Stimulated activated naive B cell treated with anti-CD40 and anti-IgM and Interleukin-4, amounts not matched to agents 10 μg/mL and 1 μg/mL and 100 μg/mL, for 72 hours (primary cell): ENCODE results near the gene ANAPC15.

Experiments used
- ATAC-seq, 2 donors: fragments of 150-1000 bp; cut with Tn5 transposase; replicated peaks; 2 replicates each; pipeline ENCODE4 v1.10.0; 2021; ENCODE audit warnings: moderate library complexity in 1 of 2
- DNase-seq: peaks from one replicate; pipeline ENCODE4 v3.0.0; 2021
- H3K27ac Mint-ChIP-seq: one replicate; pipeline ENCODE4 v1.8.0; 2022; ENCODE audit warnings: mild to moderate bottlenecking, mixed read lengths
- H3K27me3 Mint-ChIP-seq, 2 donors: one replicate each; pipeline ENCODE4 v1.8.0; 2022; ENCODE audit warnings: mixed read lengths in 2 of 2
- H3K36me3 Mint-ChIP-seq, 2 donors: one replicate each; pipeline ENCODE4 v1.8.0; 2022; ENCODE audit warnings: mixed read lengths in 2 of 2, mild to moderate bottlenecking in 1 of 2
- H3K4me1 Mint-ChIP-seq, 2 donors: one replicate each; pipeline ENCODE4 v1.8.0; 2022; ENCODE audit warnings: mixed read lengths in 2 of 2, mild to moderate bottlenecking in 1 of 2
- H3K4me3 Mint-ChIP-seq, 2 donors: one replicate each; pipeline ENCODE4 v1.8.0; 2022; ENCODE audit warnings: mild to moderate bottlenecking in 2 of 2, mixed read lengths in 2 of 2, moderate library complexity in 1 of 2
- H3K9me3 Mint-ChIP-seq, 2 donors: one replicate each; pipeline ENCODE4 v1.8.0; 2022; ENCODE audit warnings: mixed read lengths in 2 of 2, mild to moderate bottlenecking in 1 of 2

ANAPC15 gene

DNA sequence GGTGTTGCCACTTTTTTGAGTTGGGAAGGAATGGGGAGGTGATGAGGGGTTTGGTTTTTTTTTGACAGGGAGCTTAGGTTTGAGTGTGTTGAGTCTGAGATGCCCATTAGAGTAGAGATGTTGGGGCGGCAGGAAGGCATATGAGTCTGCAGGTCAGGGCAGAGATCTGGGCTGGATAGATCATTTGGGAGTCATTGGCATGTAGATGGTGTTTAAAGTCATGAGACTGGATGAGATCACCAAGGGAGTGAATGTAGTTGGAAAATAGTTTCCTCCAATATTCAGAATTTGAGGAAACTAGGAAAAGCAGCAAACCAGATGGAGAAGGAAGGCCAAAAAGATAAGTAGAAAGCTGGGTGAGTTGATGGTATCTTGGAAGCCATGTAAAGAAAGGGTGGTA is 2.1 kb upstream of the ANAPC15 start:
- DNase-seq (no peak), ATAC-seq (no peak)
- H3K36me3 Mint-ChIP-seq, result peaks cover 5 to 6% of the 10 kb centered on the region in 2 donors
- no peak overlapping the region for H3K4me3 Mint-ChIP-seq
- H3K4me1 Mint-ChIP-seq, result peaks cover 16 to 17% of the 10 kb centered on the region in 2 donors
- peaks cover 15 to 18% of the 10 kb centered on the region in 2 donors for H3K27me3 Mint-ChIP-seq
- peak overlapping the region; percentile 3 for H3K27ac Mint-ChIP-seq
- H3K9me3 Mint-ChIP-seq, result no peaks in the 10 kb centered on the region

DNA sequence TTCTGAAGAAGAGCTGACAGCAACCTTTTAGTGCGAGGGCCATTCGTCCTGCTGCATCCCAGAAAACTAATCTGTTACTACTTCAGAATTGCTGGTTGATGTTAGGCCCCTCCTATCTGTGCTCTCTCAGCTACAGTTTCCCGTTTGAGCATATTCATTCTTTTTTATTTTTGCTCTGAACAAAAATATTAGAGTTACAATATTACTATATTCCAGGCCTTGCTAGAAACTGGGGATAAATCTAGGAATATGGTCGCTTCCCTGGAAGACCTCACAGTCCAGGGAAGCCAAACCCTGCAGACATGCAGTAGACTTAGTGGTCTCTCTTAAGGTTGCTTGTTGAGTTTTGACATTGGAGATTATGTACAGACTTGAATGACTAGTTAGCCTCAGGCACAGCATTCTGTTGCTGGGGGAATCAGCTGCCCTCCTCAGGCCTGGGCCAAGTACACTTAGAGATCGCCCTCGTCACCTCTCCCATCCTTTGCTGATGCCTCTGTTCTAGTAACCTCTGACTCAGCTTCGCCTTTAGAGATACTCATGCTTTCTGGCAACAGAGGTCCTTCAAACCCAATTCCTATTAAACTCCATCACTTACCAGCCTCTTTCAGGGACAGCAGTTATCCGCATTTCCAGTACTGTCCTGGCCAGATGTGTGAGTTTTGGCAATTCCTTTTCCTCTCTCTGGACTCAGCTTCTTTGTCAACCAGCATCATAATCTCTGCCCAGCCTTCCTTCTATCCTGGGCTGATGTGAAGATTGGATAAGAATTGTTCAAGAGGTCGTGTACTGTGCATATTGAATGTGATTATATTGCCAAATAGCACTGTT is 698 bp upstream of the ANAPC15 start:
- H3K4me3 Mint-ChIP-seq, result peak overlapping the region; percentile 88 to 96
- ATAC-seq (no peak), DNase-seq (no peak)
- H3K4me1 Mint-ChIP-seq, result peaks cover 16 to 17% of the 10 kb centered on the region in 2 donors
- H3K36me3 Mint-ChIP-seq, result peaks cover 10 to 11% of the 10 kb centered on the region in 2 donors
- peaks cover 9 to 15% of the 10 kb centered on the region in 2 donors for H3K27me3 Mint-ChIP-seq
- H3K9me3 Mint-ChIP-seq, result no peaks in the 10 kb centered on the region
- peak overlapping the region; percentile 99 for H3K27ac Mint-ChIP-seq

DNA sequence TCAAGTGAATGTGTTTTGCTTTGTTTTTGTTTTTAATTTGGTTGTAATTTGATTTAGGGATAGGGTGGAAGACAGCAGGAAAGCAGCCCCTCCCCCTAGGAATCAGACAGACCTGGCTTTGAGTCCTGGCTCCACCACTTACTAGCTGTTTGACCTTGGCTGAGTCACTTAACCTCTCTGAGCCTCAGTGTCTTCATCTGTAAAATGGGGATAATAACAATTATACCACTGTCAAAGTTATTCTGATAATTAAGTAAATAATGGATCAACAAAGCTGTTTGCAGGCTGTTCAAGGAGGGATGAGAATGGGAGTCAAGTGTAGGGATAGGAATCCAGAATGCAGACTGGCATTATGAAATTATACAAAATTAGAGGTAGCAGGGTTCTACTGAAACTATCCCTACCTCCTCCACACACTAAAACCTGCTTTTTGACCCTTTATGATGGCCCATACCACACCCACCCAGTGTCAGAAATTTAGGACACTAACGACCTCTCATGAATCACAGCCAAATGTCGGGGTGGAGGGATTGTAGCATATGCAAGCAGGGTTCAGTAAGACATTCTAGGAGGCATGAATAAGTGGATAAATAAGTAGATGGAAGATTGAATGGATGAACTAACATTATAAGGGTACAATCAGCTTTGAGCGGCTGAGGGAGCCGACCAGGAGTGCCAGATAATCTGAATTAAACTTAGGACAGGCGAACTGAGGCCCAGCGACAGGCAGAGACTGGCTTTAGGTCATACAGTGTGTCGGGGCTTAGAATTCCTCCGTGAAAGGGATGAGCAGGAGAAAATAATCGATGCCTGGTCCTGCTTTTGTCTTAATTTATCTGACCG is 974 bp downstream of the ANAPC15 start:
- Mint-ChIP-seq H3K27me3 (peaks cover 2 to 9% of the 10 kb centered on the region in 2 donors), H3K4me1 (peaks cover 16 to 17% of the 10 kb centered on the region in 2 donors)

DNA sequence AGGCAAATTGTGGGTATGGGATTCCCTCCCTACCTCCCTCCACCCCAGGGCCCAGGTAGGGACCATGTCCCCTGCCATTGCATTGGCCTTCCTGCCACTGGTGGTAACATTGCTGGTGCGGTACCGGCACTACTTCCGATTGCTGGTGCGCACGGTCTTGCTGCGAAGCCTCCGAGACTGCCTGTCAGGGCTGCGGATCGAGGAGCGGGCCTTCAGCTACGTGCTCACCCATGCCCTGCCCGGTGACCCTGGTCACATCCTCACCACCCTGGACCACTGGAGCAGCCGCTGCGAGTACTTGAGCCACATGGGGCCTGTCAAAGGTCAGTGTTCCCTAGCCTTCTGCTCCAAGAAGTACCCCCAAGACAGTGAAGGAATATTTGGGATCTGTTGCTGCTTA is 6.6 kb downstream of the ANAPC15 start, which contains the start of gene TOMT:
TOMT (plus strand) TSS at position 37 of the 400 bp plus-strand sequence; CDS start at position 65, 28 bp downstream.
- no peak for ATAC-seq
- H3K36me3 Mint-ChIP-seq, result peaks cover 50 to 65% of the 10 kb centered on the region in 2 donors
- H3K9me3 Mint-ChIP-seq, result peaks cover 4 to 8% of the 10 kb centered on the region in 2 donors
- no peak within 1 kb of the TSS for H3K4me3 Mint-ChIP-seq
- H3K4me1 Mint-ChIP-seq, result peaks cover 27 to 30% of the 10 kb centered on the region in 2 donors
- no peak for DNase-seq
- H3K27me3 Mint-ChIP-seq, result no peaks in the 10 kb centered on the region
- peak within 1 kb of the TSS; percentile 68 for H3K27ac Mint-ChIP-seq

More for the DNA sequence above, 974 bp downstream of the ANAPC15 start:
- Mint-ChIP-seq H3K4me3 (peak overlapping the region; percentile 88 to 96), H3K27ac (peak overlapping the region; percentile 99), H3K9me3 (no peaks in the 10 kb centered on the region), H3K36me3 (peaks cover 16 to 22% of the 10 kb centered on the region in 2 donors)
- ATAC-seq, result peak; percentile 5 to 6
- DNase-seq, result no peak

DNA sequence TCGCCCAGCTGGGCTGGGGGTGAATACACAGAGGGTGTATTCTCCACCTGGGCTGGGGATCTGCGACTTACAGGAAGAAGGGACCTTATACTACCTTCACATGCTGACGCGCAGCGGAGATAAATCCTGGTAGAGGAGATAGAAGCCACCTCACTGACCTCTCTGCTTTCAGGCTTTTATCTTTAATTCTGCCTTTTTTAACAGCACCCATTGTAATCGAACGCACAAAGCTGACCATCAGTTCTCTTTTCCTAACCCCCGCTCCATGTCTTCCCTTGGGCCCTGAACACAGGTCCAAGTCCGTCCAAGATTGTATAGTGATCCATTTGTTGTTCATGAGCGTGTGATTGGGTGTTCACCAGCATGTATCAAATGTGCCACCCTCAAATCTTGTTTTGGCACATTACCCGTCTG is 8.7 kb downstream of the ANAPC15 start:
- ATAC-seq (no peak), DNase-seq (no peak)
- Mint-ChIP-seq H3K36me3 (peaks cover 48 to 70% of the 10 kb centered on the region in 2 donors), H3K27ac (peak overlapping the region; percentile 95), H3K4me3 (peak overlapping the region; percentile 86 to 93), H3K27me3 (no peaks in the 10 kb centered on the region), H3K4me1 (peaks cover 33 to 51% of the 10 kb centered on the region in 2 donors), H3K9me3 (peaks cover 4 to 8% of the 10 kb centered on the region in 2 donors)

DNA sequence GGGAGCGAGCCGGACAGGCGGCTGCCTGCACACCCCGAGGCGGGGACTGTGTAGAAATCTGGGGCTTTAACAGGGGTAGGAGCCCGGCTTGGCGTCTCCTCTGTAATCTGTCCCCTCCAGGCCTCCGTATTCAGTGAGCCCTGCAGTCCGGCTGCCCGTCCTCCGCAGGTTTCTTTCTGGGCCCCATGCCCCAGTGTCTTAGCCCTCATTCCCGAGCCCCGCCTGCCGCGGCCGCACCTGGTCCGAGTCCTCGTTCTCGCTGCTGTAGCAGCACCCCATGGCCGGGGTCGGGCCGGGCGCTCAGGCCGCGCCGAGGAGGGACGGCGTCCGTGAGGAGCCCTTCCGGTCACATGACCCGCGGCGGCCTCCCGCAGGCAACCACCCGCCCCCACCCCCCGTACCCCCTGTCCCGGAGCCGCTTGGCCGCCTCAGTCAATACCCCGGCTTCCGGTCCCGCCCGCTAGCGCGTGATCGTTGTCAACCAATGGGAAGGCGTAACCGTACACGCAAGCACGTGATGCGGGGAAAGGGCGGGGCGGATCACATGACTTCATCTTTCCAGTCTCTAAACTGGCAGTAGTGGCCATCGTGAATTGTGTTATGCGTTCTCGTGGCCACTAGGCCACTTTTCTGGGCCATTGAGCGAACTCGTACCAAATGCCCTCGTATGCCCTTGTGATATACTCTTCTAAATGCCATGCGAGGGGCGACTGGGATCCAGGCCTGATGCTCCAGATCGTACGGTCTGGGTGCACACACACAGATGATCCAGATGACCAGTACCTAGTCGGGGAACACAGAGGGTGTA is 9.3 kb downstream of the ANAPC15 start, which contains the start of gene LAMTOR1:
LAMTOR1 (minus strand) TSS at position 352 of the 808 bp plus-strand sequence; CDS start at position 279, 73 bp downstream.
- peaks cover 33 to 57% of the 10 kb centered on the region in 2 donors for H3K4me1 Mint-ChIP-seq
- DNase-seq (peak; percentile 97), ATAC-seq (peak; percentile 95 to 97)
- H3K27ac Mint-ChIP-seq, result peak within 1 kb of the TSS; percentile 95
- H3K9me3 Mint-ChIP-seq, result peaks cover 4 to 8% of the 10 kb centered on the region in 2 donors
- H3K27me3 Mint-ChIP-seq, result no peaks in the 10 kb centered on the region
- peak within 1 kb of the TSS; percentile 86 to 93 for H3K4me3 Mint-ChIP-seq
- peaks cover 51 to 73% of the 10 kb centered on the region in 2 donors for H3K36me3 Mint-ChIP-seq

DNA sequence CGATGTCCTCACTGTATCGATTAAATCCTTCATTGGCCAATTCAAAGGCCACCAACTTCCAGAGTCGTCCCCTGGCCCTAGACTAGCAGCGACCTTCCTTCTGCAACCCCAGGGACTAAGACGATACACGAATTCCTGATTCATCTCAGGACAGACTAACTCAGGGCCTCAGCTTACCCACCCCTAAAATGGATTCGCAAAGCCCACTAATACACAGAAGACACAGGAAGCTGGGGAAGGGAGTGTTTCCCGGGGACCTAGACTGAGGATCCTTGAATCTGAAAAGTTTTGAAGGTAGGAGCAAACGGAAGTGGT is 9.9 kb downstream of the ANAPC15 start:
- H3K9me3 Mint-ChIP-seq, result peaks cover 4 to 8% of the 10 kb centered on the region in 2 donors
- peaks cover 56 to 73% of the 10 kb centered on the region in 2 donors for H3K36me3 Mint-ChIP-seq
- DNase-seq, result no peak
- ATAC-seq, result no peak
- peak overlapping the region; percentile 86 to 93 for H3K4me3 Mint-ChIP-seq
- H3K4me1 Mint-ChIP-seq, result peaks cover 37 to 63% of the 10 kb centered on the region in 2 donors
- H3K27ac Mint-ChIP-seq, result peak overlapping the region; percentile 95
- no peaks in the 10 kb centered on the region for H3K27me3 Mint-ChIP-seq

DNA sequence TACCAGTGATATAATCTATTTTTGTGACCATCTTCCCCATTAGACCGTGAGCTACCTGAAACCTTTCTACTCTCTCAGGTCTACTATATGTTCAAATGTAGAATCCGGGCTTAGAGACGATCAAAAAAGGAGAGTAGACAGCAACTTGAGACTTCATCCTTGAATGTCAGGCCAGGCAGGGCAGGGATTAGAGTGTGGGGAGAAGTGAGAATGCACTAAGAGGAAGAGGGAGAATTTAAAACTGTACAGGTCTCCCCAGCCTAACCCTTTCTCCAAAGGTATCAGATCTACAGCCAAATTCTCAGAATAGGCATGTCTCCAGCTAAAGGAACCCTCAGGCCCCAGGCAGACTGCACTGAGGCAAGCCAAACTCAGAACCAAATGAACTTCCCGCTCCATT is 10.3 kb downstream of the ANAPC15 start:
- DNase-seq (no peak), ATAC-seq (no peak)
- H3K27ac Mint-ChIP-seq, result peak overlapping the region; percentile 95
- H3K36me3 Mint-ChIP-seq, result peaks cover 52 to 73% of the 10 kb centered on the region in 2 donors
- H3K4me3 Mint-ChIP-seq, result peak overlapping the region; percentile 86 to 93
- no peaks in the 10 kb centered on the region for H3K27me3 Mint-ChIP-seq
- peaks cover 37 to 64% of the 10 kb centered on the region in 2 donors for H3K4me1 Mint-ChIP-seq
- H3K9me3 Mint-ChIP-seq, result peaks cover 4 to 8% of the 10 kb centered on the region in 2 donors

DNA sequence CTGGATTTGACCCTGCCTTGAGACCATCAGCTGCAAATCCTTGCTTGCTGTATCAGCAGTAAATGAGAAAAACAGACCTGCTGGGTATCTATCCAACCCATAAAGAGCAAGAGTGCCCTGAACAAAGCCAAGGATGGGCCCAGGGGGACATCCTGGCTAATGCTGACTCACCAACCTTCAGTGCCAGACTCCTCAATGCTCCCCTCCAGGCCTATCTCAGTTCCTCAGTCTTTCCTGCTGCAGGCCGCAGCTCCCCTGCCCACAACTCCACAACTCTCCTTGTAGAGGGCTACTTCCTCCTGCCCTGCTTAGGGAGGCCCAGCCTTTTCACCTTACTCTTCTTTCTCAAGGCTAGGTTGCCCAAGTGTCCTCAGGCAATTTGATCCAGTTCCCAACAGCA is 12.0 kb downstream of the ANAPC15 start:
- ATAC-seq (no peak), DNase-seq (no peak)
- H3K27me3 Mint-ChIP-seq, result no peaks in the 10 kb centered on the region
- H3K36me3 Mint-ChIP-seq, result peaks cover 54 to 67% of the 10 kb centered on the region in 2 donors
- H3K4me3 Mint-ChIP-seq, result peak overlapping the region; percentile 26 to 51
- H3K9me3 Mint-ChIP-seq, result peaks cover 4 to 8% of the 10 kb centered on the region in 2 donors
- peak overlapping the region; percentile 90 for H3K27ac Mint-ChIP-seq
- H3K4me1 Mint-ChIP-seq, result peaks cover 37 to 64% of the 10 kb centered on the region in 2 donors

DNA sequence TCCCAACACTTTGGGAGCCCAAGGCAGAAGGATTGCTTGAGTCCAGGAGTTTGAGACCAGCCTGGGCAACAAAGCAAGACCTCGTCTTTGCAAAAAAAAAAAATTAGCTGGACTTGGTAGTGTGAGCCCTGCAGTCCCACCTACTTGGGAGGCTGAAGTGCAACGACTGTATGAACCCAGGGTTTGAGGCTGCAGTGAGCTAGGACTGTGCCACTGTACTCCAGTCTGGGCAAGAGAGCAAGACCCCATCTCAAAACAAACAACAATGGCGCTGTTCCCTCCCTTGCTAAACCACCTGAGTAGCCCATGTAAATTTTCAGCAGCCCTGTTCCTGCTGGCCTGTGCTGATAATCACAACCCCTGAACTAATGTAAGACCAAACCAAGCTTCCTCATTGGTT is 12.5 kb downstream of the ANAPC15 start:
- Mint-ChIP-seq H3K4me3 (peak overlapping the region in 1 of 2 donors; percentile 26), H3K36me3 (peaks cover 50 to 64% of the 10 kb centered on the region in 2 donors)

DNA sequence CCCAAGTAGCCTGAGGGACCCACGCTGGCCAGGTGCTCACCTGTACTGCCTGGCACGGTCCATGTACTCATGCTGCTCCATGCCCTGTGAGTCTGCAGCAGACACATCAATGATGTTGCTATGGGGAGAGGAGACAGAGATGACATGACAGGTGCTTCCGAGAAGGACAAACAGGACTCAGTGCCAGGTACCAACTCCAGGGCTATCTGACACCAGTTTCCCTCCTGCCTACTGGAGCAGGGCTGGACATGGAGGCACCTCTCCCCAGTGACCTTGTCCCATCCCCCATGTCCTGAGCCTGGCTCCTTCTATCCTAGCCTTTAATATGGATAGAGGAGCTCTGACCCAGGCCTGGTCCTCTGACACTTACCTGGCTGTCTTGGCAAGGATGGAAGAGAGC is 13.8 kb downstream of the ANAPC15 start:
- Mint-ChIP-seq H3K27me3 (no peaks in the 10 kb centered on the region), H3K4me1 (peaks cover 31 to 56% of the 10 kb centered on the region in 2 donors), H3K4me3 (no peak overlapping the region), H3K36me3 (peaks cover 42 to 58% of the 10 kb centered on the region in 2 donors), H3K9me3 (peaks cover 0 to 3% of the 10 kb centered on the region in 2 donors), H3K27ac (no peak overlapping the region)
- ATAC-seq (no peak), DNase-seq (no peak)

More for the DNA sequence above, 12.5 kb downstream of the ANAPC15 start:
- no peaks in the 10 kb centered on the region for H3K27me3 Mint-ChIP-seq
- H3K9me3 Mint-ChIP-seq, result peaks cover 4 to 8% of the 10 kb centered on the region in 2 donors
- no peak for ATAC-seq
- H3K27ac Mint-ChIP-seq, result peak overlapping the region; percentile 90
- no peak for DNase-seq
- peaks cover 37 to 64% of the 10 kb centered on the region in 2 donors for H3K4me1 Mint-ChIP-seq

DNA sequence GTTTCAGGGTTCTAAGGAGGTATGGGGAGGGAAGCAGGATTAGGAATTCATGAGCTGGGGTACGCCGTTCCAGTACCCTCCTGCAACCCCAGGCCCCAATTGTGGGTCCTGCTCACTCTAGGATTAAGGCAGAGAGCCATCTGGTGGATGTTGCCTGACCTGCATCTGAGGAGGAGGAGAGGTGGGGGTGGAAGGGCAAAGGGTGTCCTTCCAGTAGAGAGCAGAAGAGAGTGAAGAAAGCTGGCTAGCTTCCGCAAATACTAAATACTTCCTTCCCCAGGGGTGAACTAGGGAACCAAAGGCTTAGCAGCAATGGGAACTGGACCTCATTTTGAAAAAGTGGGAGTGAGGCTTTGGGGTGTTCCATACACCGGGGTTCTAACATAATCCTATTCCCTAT is 21.2 kb downstream of the ANAPC15 start:
- peak; percentile 94 to 96 for ATAC-seq

DNA sequence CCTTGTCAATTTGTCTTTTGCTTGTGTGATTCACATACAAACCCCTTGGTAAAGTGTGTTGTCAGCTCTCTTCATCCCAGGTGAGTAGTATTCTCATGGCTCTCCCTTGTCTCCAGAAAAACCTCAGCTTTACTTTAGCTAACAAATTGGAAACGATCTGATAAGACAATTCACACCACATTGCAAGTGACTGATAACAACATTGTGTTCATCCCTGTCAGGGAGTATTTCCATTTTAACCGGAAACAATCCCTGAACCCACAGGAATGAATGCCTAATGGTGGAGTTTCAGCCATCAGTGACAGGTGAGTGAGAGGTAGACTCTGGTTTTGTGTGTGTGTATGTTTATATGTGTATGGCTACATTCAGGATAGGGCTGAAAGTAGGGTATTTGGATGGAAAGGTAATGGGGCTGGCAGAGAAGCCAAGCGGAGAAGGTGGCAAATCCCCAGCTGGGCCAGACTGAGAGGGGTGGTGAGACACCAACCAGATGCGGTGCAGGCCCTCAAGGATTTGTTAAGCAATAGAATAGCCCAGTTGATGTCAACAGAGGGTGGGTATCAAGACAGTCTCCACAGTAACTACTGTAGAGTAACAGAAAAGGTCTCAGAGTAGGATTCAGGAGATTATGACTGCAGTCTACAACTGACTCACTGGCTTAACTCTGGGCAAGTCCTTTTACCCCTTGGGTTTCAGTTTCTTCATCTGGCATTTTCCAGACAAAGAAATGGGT is 24.3 kb downstream of the ANAPC15 start:
- ATAC-seq, result no peak
- H3K9me3 Mint-ChIP-seq, result no peaks in the 10 kb centered on the region
- no peak for DNase-seq
- H3K27ac Mint-ChIP-seq, result no peak overlapping the region
- H3K27me3 Mint-ChIP-seq, result no peaks in the 10 kb centered on the region
- H3K4me1 Mint-ChIP-seq, result peaks cover 13 to 19% of the 10 kb centered on the region in 2 donors
- H3K4me3 Mint-ChIP-seq, result no peak overlapping the region
- peaks cover 10 to 21% of the 10 kb centered on the region in 2 donors for H3K36me3 Mint-ChIP-seq

More for the DNA sequence above, 21.2 kb downstream of the ANAPC15 start:
- Mint-ChIP-seq H3K36me3 (peaks cover 8 to 22% of the 10 kb centered on the region in 2 donors), H3K27me3 (no peaks in the 10 kb centered on the region), H3K9me3 (no peaks in the 10 kb centered on the region), H3K4me3 (no peak overlapping the region), H3K4me1 (peaks cover 15 to 19% of the 10 kb centered on the region in 2 donors), H3K27ac (peak overlapping the region; percentile 82)
- DNase-seq, result peak; percentile 55
